Activated CD4-positive, alpha-beta T cell treated with anti-CD3 and anti-CD28 coated beads for 48 hours (primary cell): Measurements from ENCODE around the gene ARID3A.

Source experiments
- DNase-seq: peaks from one replicate; pipeline ENCODE4 v3.0.0-alpha.2; 2020

The ARID3A gene

GRCh38 chr19:932648-933552 is 7.1 kb downstream of the ARID3A start:
- DNase-seq, result peak; percentile 32

- no peak for DNase-seq
Measured at GRCh38 chr19:933553-933882, 7.7 kb downstream of the ARID3A start.

- no peak for DNase-seq
Measured at GRCh38 chr19:934197-934840, 8.5 kb downstream of the ARID3A start.

GRCh38 chr19:934865-935479 is 9.1 kb downstream of the ARID3A start:
- DNase-seq, result no peak

GRCh38 chr19:936175-936546 is 10.3 kb downstream of the ARID3A start:
- no peak for DNase-seq

- peak; percentile 58 for DNase-seq
Measured at GRCh38 chr19:937259-937694, 11.4 kb downstream of the ARID3A start.

- no peak for DNase-seq
Measured at GRCh38 chr19:938233-938923, 12.5 kb downstream of the ARID3A start.

GRCh38 chr19:939439-939838 is 13.6 kb downstream of the ARID3A start:
- DNase-seq, result no peak

- no peak for DNase-seq
Measured at GRCh38 chr19:939922-940321, 14.1 kb downstream of the ARID3A start.

- peak; percentile 70 for DNase-seq
Measured at GRCh38 chr19:940591-941291, 14.9 kb downstream of the ARID3A start.

GRCh38 chr19:941292-942132 is 15.7 kb downstream of the ARID3A start:
- DNase-seq, result no peak

GRCh38 chr19:942133-942645 is 16.4 kb downstream of the ARID3A start:
- DNase-seq, result no peak

GRCh38 chr19:943551-944170 is 17.8 kb downstream of the ARID3A start:
- DNase-seq, result no peak

GRCh38 chr19:944171-944567 is 18.3 kb downstream of the ARID3A start:
- DNase-seq, result no peak

GRCh38 chr19:944663-945241 is 18.9 kb downstream of the ARID3A start:
- DNase-seq, result no peak

GRCh38 chr19:945401-946252 is 19.8 kb downstream of the ARID3A start:
- no peak for DNase-seq

- DNase-seq, result no peak
Measured at GRCh38 chr19:947090-947706, 21.4 kb downstream of the ARID3A start.

- DNase-seq, result no peak
Measured at GRCh38 chr19:947707-948539, 22.1 kb downstream of the ARID3A start.
